Measurements from ENCODE around the gene GRIN1. TPM values are rescaled to one million over a fixed set of nuclear protein-coding genes. Genes with fewer than 3 reads are reported as not detected.

Gene GRIN1
- total and polyA plus RNA-seq, 2 experiments from 2014 or later, result not detected

DNA sequence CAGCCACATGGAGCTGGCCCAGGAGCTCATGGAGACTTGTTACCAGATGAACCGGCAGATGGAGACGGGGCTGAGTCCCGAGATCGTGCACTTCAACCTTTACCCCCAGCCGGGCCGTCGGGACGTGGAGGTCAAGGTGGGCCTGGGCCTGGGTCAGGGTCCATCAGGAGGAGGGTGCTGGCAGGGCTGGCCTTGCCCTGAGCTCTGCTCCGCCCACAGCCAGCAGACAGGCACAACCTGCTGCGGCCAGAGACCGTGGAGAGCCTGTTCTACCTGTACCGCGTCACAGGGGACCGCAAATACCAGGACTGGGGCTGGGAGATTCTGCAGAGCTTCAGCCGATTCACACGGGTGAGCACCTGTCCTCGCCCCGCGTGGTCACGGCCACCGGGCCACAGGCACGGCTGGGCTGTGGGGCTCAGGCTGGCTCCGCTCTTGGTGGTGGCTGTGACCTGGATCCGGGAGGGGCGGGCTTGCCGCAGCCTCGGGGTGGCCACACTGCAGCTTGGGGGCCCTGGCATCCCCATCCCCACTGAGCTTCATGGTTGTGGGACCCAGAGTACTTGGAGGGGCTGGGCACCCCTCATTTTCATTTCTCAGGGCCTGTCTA is 31.5 kb upstream of the GRIN1 start:
- no peaks in the 10 kb centered on the region for H3K79me2 ChIP-seq
- no peaks in the 10 kb centered on the region for H3K36me3 ChIP-seq (replicated peaks; ENCODE audit: insufficient read depth, low read depth)
- H3K27me3 ChIP-seq, result no peaks in the 10 kb centered on the region
- H3K9me2 ChIP-seq (replicated peaks; ENCODE audit: insufficient read depth), result no peaks in the 10 kb centered on the region
- 95% methylated on average over 26 of the region's 27 CpGs for WGBS (ENCODE audit: low lambda C conversion rate, missing lambda C conversion rate)
- H4K20me1 ChIP-seq (ENCODE audit: insufficient read depth, poor library complexity, severe bottlenecking), result no peaks in the 10 kb centered on the region
- H3K27ac ChIP-seq, result no peak overlapping the region
- no peaks in the 10 kb centered on the region for H3K4me1 ChIP-seq (ENCODE audit: insufficient read depth)
- TF ChIP-seq CTCF (IDR thresholded peaks at IDR 0.05; ENCODE audit: poor library complexity) (no peak), EZH2phosphoT487 (IDR thresholded peaks at IDR 0.05; ENCODE audit: low read depth, severe bottlenecking, unreplicated experiment) (no peak), EZH2 (IDR thresholded peaks at IDR 0.05; ENCODE audit: borderline replicate concordance) (no peak)
- DNase-seq (ENCODE audit: low spot score), result no peak
- no peak overlapping the region for H3K4me2 ChIP-seq
- H2AFZ ChIP-seq, result no peak overlapping the region
- no peaks in the 10 kb centered on the region for H3K9me3 ChIP-seq (ENCODE audit: low read depth)
- no peak overlapping the region for H3K4me3 ChIP-seq

- H3K4me1 ChIP-seq (ENCODE audit: insufficient read depth), result no peaks in the 10 kb centered on the region
- H3K27me3 ChIP-seq, result no peaks in the 10 kb centered on the region
- H3K27ac ChIP-seq, result no peak overlapping the region
- H3K9me3 ChIP-seq (ENCODE audit: low read depth), result no peaks in the 10 kb centered on the region
- WGBS (ENCODE audit: low lambda C conversion rate, missing lambda C conversion rate), result 100% methylated on average over 14 of the region's 17 CpGs
- H4K20me1 ChIP-seq (ENCODE audit: insufficient read depth, poor library complexity, severe bottlenecking), result no peaks in the 10 kb centered on the region
- no peak overlapping the region for H2AFZ ChIP-seq
- TF ChIP-seq CTCF (IDR thresholded peaks at IDR 0.05; ENCODE audit: poor library complexity) (no peak), EZH2 (IDR thresholded peaks at IDR 0.05; ENCODE audit: borderline replicate concordance) (no peak), EZH2phosphoT487 (IDR thresholded peaks at IDR 0.05; ENCODE audit: low read depth, severe bottlenecking, unreplicated experiment) (no peak)
- no peaks in the 10 kb centered on the region for H3K9me2 ChIP-seq (replicated peaks; ENCODE audit: insufficient read depth)
- no peaks in the 10 kb centered on the region for H3K36me3 ChIP-seq (replicated peaks; ENCODE audit: insufficient read depth, low read depth)
- DNase-seq (ENCODE audit: low spot score), result no peak
- no peak overlapping the region for H3K4me3 ChIP-seq
- no peak overlapping the region for H3K4me2 ChIP-seq
- no peaks in the 10 kb centered on the region for H3K79me2 ChIP-seq
Observed at GRCh38 chr9:137107982-137108381, 31.0 kb upstream of the GRIN1 start.

GRCh38 chr9:137108608-137109249 is 30.2 kb upstream of the GRIN1 start:
- Histone ChIP-seq H3K36me3 (replicated peaks; ENCODE audit: insufficient read depth, low read depth) (no peaks in the 10 kb centered on the region), H4K20me1 (ENCODE audit: insufficient read depth, poor library complexity, severe bottlenecking) (no peaks in the 10 kb centered on the region), H3K4me3 (no peak overlapping the region), H3K9me3 (ENCODE audit: low read depth) (no peaks in the 10 kb centered on the region), H3K27me3 (no peaks in the 10 kb centered on the region), H2AFZ (no peak overlapping the region), H3K4me1 (ENCODE audit: insufficient read depth) (no peaks in the 10 kb centered on the region), H3K4me2 (no peak overlapping the region), H3K27ac (no peak overlapping the region), H3K79me2 (no peaks in the 10 kb centered on the region), H3K9me2 (replicated peaks; ENCODE audit: insufficient read depth) (no peaks in the 10 kb centered on the region)
- no peak for DNase-seq (ENCODE audit: low spot score)
- TF ChIP-seq EZH2 (IDR thresholded peaks at IDR 0.05; ENCODE audit: borderline replicate concordance) (no peak), CTCF (IDR thresholded peaks at IDR 0.05; ENCODE audit: poor library complexity) (no peak), EZH2phosphoT487 (IDR thresholded peaks at IDR 0.05; ENCODE audit: low read depth, severe bottlenecking, unreplicated experiment) (no peak)
- WGBS (ENCODE audit: low lambda C conversion rate, missing lambda C conversion rate), result 90% methylated on average over 29 of the region's 29 CpGs

Measured in hepatocyte (in vitro differentiated cells).